ENCODE measurements around the gene BDP1. TPM values are rescaled to one million over a fixed set of nuclear protein-coding genes. Genes with fewer than 3 reads are reported as not detected.
"Not testable (repeated sequence)": the region's sequence is repeated elsewhere in the genome, so short reads cannot be mapped to it uniquely, and the experiment has no call there.

Gene BDP1
- total RNA-seq, 1 experiment from 2014 or later, result 10.7 TPM

- not testable (repeated sequence) for H3K36me3 ChIP-seq (replicated peaks; ENCODE audit: control insufficient read depth, insufficient read depth, low read length); H3K4me3 ChIP-seq (ENCODE audit: insufficient read depth, low read depth, low read length); H3K27me3 ChIP-seq (ENCODE audit: control insufficient read depth, insufficient read depth, low read length); DNase-seq
These were observed 9.8 kb upstream of the BDP1 start for GRCh38 chr5:71445523-71446152.

GRCh38 chr5:71446540-71447216 is 8.8 kb upstream of the BDP1 start:
- not testable (repeated sequence) for H3K4me3 ChIP-seq (ENCODE audit: insufficient read depth, low read depth, low read length); H3K36me3 ChIP-seq (replicated peaks; ENCODE audit: control insufficient read depth, insufficient read depth, low read length); H3K27me3 ChIP-seq (ENCODE audit: control insufficient read depth, insufficient read depth, low read length); DNase-seq

- H3K4me3 ChIP-seq (ENCODE audit: insufficient read depth, low read depth, low read length); H3K36me3 ChIP-seq (replicated peaks; ENCODE audit: control insufficient read depth, insufficient read depth, low read length); H3K27me3 ChIP-seq (ENCODE audit: control insufficient read depth, insufficient read depth, low read length); DNase-seq: not testable (repeated sequence)
These were observed 8.1 kb upstream of the BDP1 start for GRCh38 chr5:71447218-71447808.

- Histone ChIP-seq H3K36me3 (replicated peaks; ENCODE audit: control insufficient read depth, insufficient read depth, low read length) (no peaks in the 10 kb centered on the region), H3K27me3 (ENCODE audit: control insufficient read depth, insufficient read depth, low read length) (0 out of 2 replicates have a peak, but pooled peaks cover 1% of the 10 kb centered on the region), H3K4me3 (ENCODE audit: insufficient read depth, low read depth, low read length) (no peak overlapping the region)
- no peak for DNase-seq
These were observed 2.6 kb upstream of the BDP1 start for GRCh38 chr5:71452876-71453275.

GRCh38 chr5:71454913-71455312 is 538 bp upstream of the BDP1 start:
- DNase-seq, result no peak
- Histone ChIP-seq H3K4me3 (ENCODE audit: insufficient read depth, low read depth, low read length) (peak overlapping the region; percentile 84), H3K27me3 (ENCODE audit: control insufficient read depth, insufficient read depth, low read length) (0 out of 2 replicates have a peak, but pooled peaks cover 1% of the 10 kb centered on the region), H3K36me3 (replicated peaks; ENCODE audit: control insufficient read depth, insufficient read depth, low read length) (peaks cover 8% of the 10 kb centered on the region)

GRCh38 chr5:71456362-71456743 is 902 bp downstream of the BDP1 start:
- H3K36me3 ChIP-seq (replicated peaks; ENCODE audit: control insufficient read depth, insufficient read depth, low read length), result peaks cover 12% of the 10 kb centered on the region
- no peaks in the 10 kb centered on the region for H3K27me3 ChIP-seq (ENCODE audit: control insufficient read depth, insufficient read depth, low read length)
- no peak for DNase-seq
- peak overlapping the region; percentile 84 for H3K4me3 ChIP-seq (ENCODE audit: insufficient read depth, low read depth, low read length)

GRCh38 chr5:71457106-71457505 is 1.7 kb downstream of the BDP1 start:
- H3K36me3 ChIP-seq (replicated peaks; ENCODE audit: control insufficient read depth, insufficient read depth, low read length), result peaks cover 14% of the 10 kb centered on the region
- no peak for DNase-seq
- no peaks in the 10 kb centered on the region for H3K27me3 ChIP-seq (ENCODE audit: control insufficient read depth, insufficient read depth, low read length)
- H3K4me3 ChIP-seq (ENCODE audit: insufficient read depth, low read depth, low read length), result no peak overlapping the region

GRCh38 chr5:71460693-71461092 is 5.2 kb downstream of the BDP1 start:
- Histone ChIP-seq H3K36me3 (replicated peaks; ENCODE audit: control insufficient read depth, insufficient read depth, low read length) (peaks cover 22% of the 10 kb centered on the region), H3K4me3 (ENCODE audit: insufficient read depth, low read depth, low read length) (no peak overlapping the region), H3K27me3 (ENCODE audit: control insufficient read depth, insufficient read depth, low read length) (no peaks in the 10 kb centered on the region)
- DNase-seq, result no peak

GRCh38 chr5:71461360-71461759 is 5.9 kb downstream of the BDP1 start:
- H3K27me3 ChIP-seq (ENCODE audit: control insufficient read depth, insufficient read depth, low read length), result no peaks in the 10 kb centered on the region
- H3K4me3 ChIP-seq (ENCODE audit: insufficient read depth, low read depth, low read length), result no peak overlapping the region
- no peak for DNase-seq
- H3K36me3 ChIP-seq (replicated peaks; ENCODE audit: control insufficient read depth, insufficient read depth, low read length), result peaks cover 25% of the 10 kb centered on the region

GRCh38 chr5:71471193-71471592 is 15.7 kb downstream of the BDP1 start:
- Histone ChIP-seq H3K4me3 (ENCODE audit: insufficient read depth, low read depth, low read length) (no peak overlapping the region), H3K36me3 (replicated peaks; ENCODE audit: control insufficient read depth, insufficient read depth, low read length) (peaks cover 7% of the 10 kb centered on the region), H3K27me3 (ENCODE audit: control insufficient read depth, insufficient read depth, low read length) (no peaks in the 10 kb centered on the region)
- DNase-seq, result no peak

- Histone ChIP-seq H3K4me3 (ENCODE audit: insufficient read depth, low read depth, low read length) (no peak overlapping the region), H3K36me3 (replicated peaks; ENCODE audit: control insufficient read depth, insufficient read depth, low read length) (peaks cover 2% of the 10 kb centered on the region; the same call in 1 of the 2 replicates), H3K27me3 (ENCODE audit: control insufficient read depth, insufficient read depth, low read length) (no peaks in the 10 kb centered on the region)
- peak; percentile 82 for DNase-seq
These were observed 20.4 kb downstream of the BDP1 start for GRCh38 chr5:71475788-71476384.

GRCh38 chr5:71481441-71481840 is 26.0 kb downstream of the BDP1 start:
- Histone ChIP-seq H3K27me3 (ENCODE audit: control insufficient read depth, insufficient read depth, low read length) (no peaks in the 10 kb centered on the region), H3K36me3 (replicated peaks; ENCODE audit: control insufficient read depth, insufficient read depth, low read length) (peaks cover 5% of the 10 kb centered on the region; the same call in 1 of the 2 replicates), H3K4me3 (ENCODE audit: insufficient read depth, low read depth, low read length) (no peak overlapping the region)
- no peak for DNase-seq

- Histone ChIP-seq H3K36me3 (replicated peaks; ENCODE audit: control insufficient read depth, insufficient read depth, low read length) (peaks cover 5% of the 10 kb centered on the region; the same call in 1 of the 2 replicates), H3K4me3 (ENCODE audit: insufficient read depth, low read depth, low read length) (no peak overlapping the region), H3K27me3 (ENCODE audit: control insufficient read depth, insufficient read depth, low read length) (no peaks in the 10 kb centered on the region)
- DNase-seq, result no peak
These were observed 26.7 kb downstream of the BDP1 start for GRCh38 chr5:71482132-71482531.

GRCh38 chr5:71483355-71483754 is 27.9 kb downstream of the BDP1 start:
- no peak for DNase-seq
- Histone ChIP-seq H3K36me3 (replicated peaks; ENCODE audit: control insufficient read depth, insufficient read depth, low read length) (peaks cover 8% of the 10 kb centered on the region), H3K4me3 (ENCODE audit: insufficient read depth, low read depth, low read length) (no peak overlapping the region), H3K27me3 (ENCODE audit: control insufficient read depth, insufficient read depth, low read length) (no peaks in the 10 kb centered on the region)

Measured in H7 (cell line).